Measurements from ENCODE around the gene TBC1D22A. TPM values are rescaled to one million over a fixed set of nuclear protein-coding genes. Genes with fewer than 3 reads are reported as not detected.

The TBC1D22A gene
- polyA plus RNA-seq, 1 donor from 2014 or later, result 9.3 TPM

GRCh38 chr22:46773076-46773475, 10.6 kb downstream of the TBC1D22A start:
- Histone ChIP-seq H3K79me2 (replicated peaks; ENCODE audit: insufficient read depth, low read length) (no peaks in the 10 kb centered on the region), H3K4me3 (ENCODE audit: low read length) (no peak overlapping the region), H3K27me3 (ENCODE audit: insufficient read depth, low read depth, low read length) (no peaks in the 10 kb centered on the region), H3K9me3 (ENCODE audit: low read length) (no peaks in the 10 kb centered on the region), H3K27ac (ENCODE audit: low read length) (no peak overlapping the region), H3K36me3 (ENCODE audit: insufficient read depth, low read length) (no peaks in the 10 kb centered on the region), H3K9me2 (ENCODE audit: insufficient read depth, low read length) (no peaks in the 10 kb centered on the region), H3K4me2 (ENCODE audit: low read length) (no peak overlapping the region), H4K20me1 (ENCODE audit: insufficient read depth) (no peaks in the 10 kb centered on the region), H2AFZ (ENCODE audit: low read depth, low read length) (no peak overlapping the region), H3F3A (ENCODE audit: insufficient read depth, low read length, poor library complexity, severe bottlenecking) (no peaks in the 10 kb centered on the region), H3K9ac (ENCODE audit: low read length) (no peak overlapping the region)
- TF ChIP-seq SMC3 (conservative IDR thresholded peaks at IDR 0.05; ENCODE audit: poor library complexity), result no peak
- no peak for TF ChIP-seq MXI1 (conservative IDR thresholded peaks at IDR 0.05; ENCODE audit: poor library complexity, severe bottlenecking)
- TF ChIP-seq EP300 (conservative IDR thresholded peaks at IDR 0.05; ENCODE audit: poor library complexity, severe bottlenecking), result no peak
- no peak for TF ChIP-seq TAF1 (IDR thresholded peaks at IDR 0.05; ENCODE audit: low read depth)
- TF ChIP-seq RAD21 (conservative IDR thresholded peaks at IDR 0.05), result no peak
- no peak for TF ChIP-seq CTCF (IDR thresholded peaks at IDR 0.05; ENCODE audit: poor library complexity, severe bottlenecking)
- no peak for TF ChIP-seq POLR2AphosphoS5 (IDR thresholded peaks at IDR 0.05)
- TF ChIP-seq EZH2 (IDR thresholded peaks at IDR 0.05; ENCODE audit: borderline replicate concordance, insufficient read depth, low read length, poor library complexity, severe bottlenecking), result no peak

- Histone ChIP-seq H3K9ac (ENCODE audit: low read length) (no peak overlapping the region), H3K27ac (ENCODE audit: low read length) (no peak overlapping the region), H3F3A (ENCODE audit: insufficient read depth, low read length, poor library complexity, severe bottlenecking) (no peaks in the 10 kb centered on the region), H3K4me3 (ENCODE audit: low read length) (no peak overlapping the region), H3K9me3 (ENCODE audit: low read length) (no peaks in the 10 kb centered on the region), H3K9me2 (ENCODE audit: insufficient read depth, low read length) (no peaks in the 10 kb centered on the region), H3K36me3 (ENCODE audit: insufficient read depth, low read length) (no peaks in the 10 kb centered on the region), H3K27me3 (ENCODE audit: insufficient read depth, low read depth, low read length) (no peaks in the 10 kb centered on the region), H3K4me2 (ENCODE audit: low read length) (no peak overlapping the region), H4K20me1 (ENCODE audit: insufficient read depth) (no peaks in the 10 kb centered on the region), H3K79me2 (replicated peaks; ENCODE audit: insufficient read depth, low read length) (no peaks in the 10 kb centered on the region), H2AFZ (ENCODE audit: low read depth, low read length) (no peak overlapping the region)
- TF ChIP-seq MXI1 (conservative IDR thresholded peaks at IDR 0.05; ENCODE audit: poor library complexity, severe bottlenecking), result no peak
- TF ChIP-seq EZH2 (IDR thresholded peaks at IDR 0.05; ENCODE audit: borderline replicate concordance, insufficient read depth, low read length, poor library complexity, severe bottlenecking), result no peak
- no peak for TF ChIP-seq TAF1 (IDR thresholded peaks at IDR 0.05; ENCODE audit: low read depth)
- TF ChIP-seq EP300 (conservative IDR thresholded peaks at IDR 0.05; ENCODE audit: poor library complexity, severe bottlenecking), result no peak
- TF ChIP-seq POLR2AphosphoS5 (IDR thresholded peaks at IDR 0.05), result no peak
- TF ChIP-seq CTCF (IDR thresholded peaks at IDR 0.05; ENCODE audit: poor library complexity, severe bottlenecking), result no peak
- TF ChIP-seq REST (IDR thresholded peaks at IDR 0.05; ENCODE audit: borderline replicate concordance), result no peak
- no peak for TF ChIP-seq RAD21 (conservative IDR thresholded peaks at IDR 0.05)
- TF ChIP-seq SMC3 (conservative IDR thresholded peaks at IDR 0.05; ENCODE audit: poor library complexity), result no peak
Observed at GRCh38 chr22:46774253-46774979, 12.0 kb downstream of the TBC1D22A start.
